H1 (cell line): ENCODE data around the gene CEP85L. TPM values are rescaled to one million over a fixed set of nuclear protein-coding genes. Genes with fewer than 3 reads are reported as not detected.

Experiments used
- CEBPB ChIP-seq: IDR thresholded peaks from 2 replicates; pipeline ENCODE4 v1.6.1; 2012; ENCODE audit warnings: low read depth, low read length
- EGR1 ChIP-seq: IDR thresholded peaks from 2 replicates; pipeline ENCODE4 v1.6.1; 2011; ENCODE audit warnings: low read depth, low read length, borderline replicate concordance
- EP300 ChIP-seq, 2 experiments: IDR thresholded peaks; 1 replicate in 1 of 2; 2 replicates in 1 of 2; pipeline ENCODE4 v1.6.1; 2011 to 2012; ENCODE audit warnings: low read depth in 2 of 2, low read length in 2 of 2, mild to moderate bottlenecking in 2 of 2, borderline replicate concordance in 1 of 2, inconsistent platforms in 1 of 2, moderate library complexity in 1 of 2
- GTF2F1 ChIP-seq: IDR thresholded peaks from 2 replicates; pipeline ENCODE4 v1.6.1; 2012; ENCODE audit warnings: low read depth, low read length, improper control_type of control experiment, borderline replicate concordance
- POU5F1 ChIP-seq: IDR thresholded peaks from 2 replicates; pipeline ENCODE4 v1.6.1; 2011; ENCODE audit warnings: low read depth, mild to moderate bottlenecking, low read length, moderate library complexity
- RNF2 ChIP-seq: fragments of 200-900, 300-1000 bp; sonication (generic); IDR thresholded peaks from 2 replicates; pipeline ENCODE4 v1.7.1; 2016; ENCODE audit warnings: borderline replicate concordance, low read depth, mild to moderate bottlenecking, antibody characterized with exemption, low read length; ENCODE audit not compliant: poor library complexity, severe bottlenecking; ENCODE audit errors: missing control alignments
- SUZ12 ChIP-seq: fragments of 200-600 bp; sonication (generic); IDR thresholded peaks from 2 replicates; pipeline ENCODE4 v1.6.1; 2012; ENCODE audit warnings: mild to moderate bottlenecking, inconsistent platforms, low read length, moderate library complexity, mixed read lengths
- polyA plus RNA-seq, 7 experiments: library from polyadenylated mRNA; depleted of rRNA in 3 of 7; stranded (reverse) in 5 of 7; unstranded in 2 of 7; fragments of >200 nt in 5 of 7; fragments of 200-250 nt in 2 of 7; gene quantifications; 1 replicate in 5 of 7; 2 replicates in 1 of 7; 4 replicates in 1 of 7; pipeline versions ENCODE4 v1.2.1 to v1.2.3, GENCODE V29; 2011 to 2013; ENCODE audit warnings: missing spikeins in 2 of 7, mixed read lengths in 2 of 7
- total RNA-seq: library from RNA; stranded (reverse); fragmentation: NEBNext Ultra II Directional; extraction: Animal tissue kit (Norgen Biotek cat#: 25700); gene quantifications from 2 replicates; pipeline ENCODE4 v1.2.1, GENCODE V29; 2021
- TF ChIP-seq, protein P1 (sequence below): IDR thresholded peaks from 2 replicates; pipeline ENCODE4 v1.6.1; 2012; ENCODE audit warnings: inconsistent platforms

The CEP85L gene
- total and polyA plus RNA-seq, 2 of the 8 experiments (the other 6 are each of a cell fraction or from before 2014, with no cell fraction given), result 3.2 to 27.6 TPM

DNA sequence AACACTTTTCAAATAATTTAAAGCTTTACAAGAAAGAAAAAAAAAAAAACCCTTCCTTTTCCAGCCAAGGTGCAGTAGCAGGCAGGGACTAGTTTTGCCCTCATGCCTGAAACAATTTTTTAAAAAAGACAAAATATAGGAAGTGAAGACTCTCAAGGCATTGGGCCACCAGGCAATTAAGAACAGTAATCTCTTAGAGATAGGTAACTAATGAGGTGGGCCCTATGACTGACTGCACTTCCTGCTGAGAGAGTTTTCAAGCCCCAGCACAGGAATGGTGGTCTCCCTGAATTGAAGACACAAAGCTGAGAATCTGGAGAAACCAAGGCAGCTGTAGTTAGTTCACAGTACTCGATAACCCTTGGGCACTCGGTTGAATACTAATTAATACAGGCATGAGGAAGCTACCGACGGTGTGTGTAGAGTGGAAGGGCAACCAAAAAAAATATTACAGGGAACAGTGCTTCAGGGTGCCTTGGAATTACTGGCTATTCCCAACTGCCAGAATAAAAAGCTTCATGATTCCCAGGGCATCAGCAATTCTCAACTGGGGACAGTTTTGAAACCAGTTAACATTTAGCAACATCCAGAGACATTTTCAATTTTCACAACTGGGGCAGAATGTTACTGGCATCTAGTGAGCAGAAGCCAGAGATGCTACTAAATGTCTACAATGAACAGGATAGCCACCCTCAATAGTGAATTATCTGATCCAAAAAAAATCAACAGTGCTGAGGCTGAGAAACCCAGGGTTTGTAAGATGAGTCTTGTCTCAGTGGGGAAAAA lies 139.3 kb downstream of the CEP85L start (continued):
- TF ChIP-seq RNF2, result no peak
- no peak for TF ChIP-seq SUZ12
- TF ChIP-seq EGR1, result no peak
- no peak for TF ChIP-seq GTF2F1
- no peak for TF ChIP-seq EP300 (IDR thresholded peaks at IDR 0.05; ENCODE audit: borderline replicate concordance in 1 of 2, low read depth in 2 of 2, low read length in 2 of 2)
- TF ChIP-seq, protein P1, sequence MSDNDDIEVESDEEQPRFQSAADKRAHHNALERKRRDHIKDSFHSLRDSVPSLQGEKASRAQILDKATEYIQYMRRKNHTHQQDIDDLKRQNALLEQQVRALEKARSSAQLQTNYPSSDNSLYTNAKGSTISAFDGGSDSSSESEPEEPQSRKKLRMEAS, result no peak
- TF ChIP-seq CEBPB, result no peak
- TF ChIP-seq POU5F1, result no peak
